ENCODE measurements around the gene HIP1. TPM values are rescaled to one million over a fixed set of nuclear protein-coding genes. Genes with fewer than 3 reads are reported as not detected.
A peak's percentile ranks its signal among the peaks of the same experiment; 100 is the strongest.

The HIP1 gene
- total RNA-seq, 1 donor from 2014 or later: 14.0 TPM

DNA sequence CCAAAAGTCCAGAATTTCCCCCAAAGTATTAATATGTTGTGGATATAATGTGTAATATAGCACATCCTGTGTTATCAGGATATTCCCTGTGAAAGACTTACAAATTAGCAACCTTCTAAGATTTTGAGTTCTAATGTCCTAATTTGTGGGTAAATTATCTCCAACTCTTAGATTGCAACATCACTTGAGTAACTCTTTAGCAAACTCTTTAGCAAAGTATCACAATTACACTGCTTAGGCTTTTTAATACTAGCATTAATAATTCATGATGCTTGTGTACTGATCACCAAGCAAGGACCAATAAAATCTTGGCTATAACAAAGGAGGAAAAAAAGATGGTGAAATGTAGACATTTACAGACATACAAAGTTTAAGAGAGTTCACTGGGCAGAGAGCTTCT lies 27.7 kb downstream of the HIP1 start:
- peaks cover 23% of the 10 kb centered on the region for H3K4me1 Mint-ChIP-seq (ENCODE audit: low read depth, unreplicated experiment)
- Histone ChIP-seq H3K79me2 (ENCODE audit: insufficient read depth, low read length) (no peaks in the 10 kb centered on the region), H3K9ac (ENCODE audit: low read length) (no peak overlapping the region), H3K9me3 (ENCODE audit: insufficient read depth, low read depth, low read length) (peaks cover 7% of the 10 kb centered on the region), H3K4me2 (ENCODE audit: low read length) (peak overlapping the region; percentile 42), H3K27me3 (ENCODE audit: insufficient read depth, low read length) (no peaks in the 10 kb centered on the region), H3K4me3 (ENCODE audit: insufficient read depth, low read depth, low read length) (no peak overlapping the region), H4K20me1 (ENCODE audit: insufficient read depth, low read length) (no peaks in the 10 kb centered on the region), H2AFZ (ENCODE audit: low read depth, low read length) (no peak overlapping the region), H3K36me3 (ENCODE audit: insufficient read depth, low read length) (no peaks in the 10 kb centered on the region), H3K4me1 (ENCODE audit: insufficient read depth, low read length) (peaks cover 19% of the 10 kb centered on the region), H3K27ac (ENCODE audit: low read depth, low read length) (peak overlapping the region; percentile 44)
- FAIRE-seq: peak; percentile 5
- no peaks in the 10 kb centered on the region for H3K27me3 Mint-ChIP-seq (ENCODE audit: low read depth, unreplicated experiment)
- no peak for DNase-seq (ENCODE audit: low read depth)
- peaks cover 12% of the 10 kb centered on the region for H3K9me3 Mint-ChIP-seq (ENCODE audit: unreplicated experiment)
- TF ChIP-seq, protein P1, sequence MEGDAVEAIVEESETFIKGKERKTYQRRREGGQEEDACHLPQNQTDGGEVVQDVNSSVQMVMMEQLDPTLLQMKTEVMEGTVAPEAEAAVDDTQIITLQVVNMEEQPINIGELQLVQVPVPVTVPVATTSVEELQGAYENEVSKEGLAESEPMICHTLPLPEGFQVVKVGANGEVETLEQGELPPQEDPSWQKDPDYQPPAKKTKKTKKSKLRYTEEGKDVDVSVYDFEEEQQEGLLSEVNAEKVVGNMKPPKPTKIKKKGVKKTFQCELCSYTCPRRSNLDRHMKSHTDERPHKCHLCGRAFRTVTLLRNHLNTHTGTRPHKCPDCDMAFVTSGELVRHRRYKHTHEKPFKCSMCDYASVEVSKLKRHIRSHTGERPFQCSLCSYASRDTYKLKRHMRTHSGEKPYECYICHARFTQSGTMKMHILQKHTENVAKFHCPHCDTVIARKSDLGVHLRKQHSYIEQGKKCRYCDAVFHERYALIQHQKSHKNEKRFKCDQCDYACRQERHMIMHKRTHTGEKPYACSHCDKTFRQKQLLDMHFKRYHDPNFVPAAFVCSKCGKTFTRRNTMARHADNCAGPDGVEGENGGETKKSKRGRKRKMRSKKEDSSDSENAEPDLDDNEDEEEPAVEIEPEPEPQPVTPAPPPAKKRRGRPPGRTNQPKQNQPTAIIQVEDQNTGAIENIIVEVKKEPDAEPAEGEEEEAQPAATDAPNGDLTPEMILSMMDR (IDR thresholded peaks at IDR 0.05; ENCODE audit: insufficient read depth, low read depth, low read length): no peak
- TF ChIP-seq EZH2 (IDR thresholded peaks at IDR 0.05; ENCODE audit: insufficient read depth, low read length): no peak
- peaks cover 5% of the 10 kb centered on the region for H3K36me3 Mint-ChIP-seq (ENCODE audit: low read depth, unreplicated experiment)
- peak overlapping the region; percentile 95 for H3K27ac Mint-ChIP-seq (ENCODE audit: unreplicated experiment)
- H3K4me3 Mint-ChIP-seq (ENCODE audit: unreplicated experiment): no peak overlapping the region

DNA sequence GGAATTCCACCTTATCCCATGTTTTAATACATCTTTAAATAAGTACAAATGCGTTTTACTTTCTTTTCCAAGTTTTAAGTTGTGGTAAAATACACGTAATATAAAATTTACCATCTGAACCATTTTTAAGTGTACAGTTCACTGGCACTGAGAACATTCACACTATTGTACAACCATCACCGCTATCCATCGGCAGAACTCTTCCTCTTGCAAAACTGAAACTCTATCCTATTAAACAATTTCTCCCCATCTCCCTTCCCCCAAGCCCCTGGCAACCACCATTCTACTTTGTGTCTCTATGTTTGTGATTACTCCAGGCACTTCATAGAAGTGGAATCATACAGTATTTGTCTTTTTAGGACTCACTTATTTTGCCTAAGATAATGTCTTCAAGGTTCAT lies 33.8 kb downstream of the HIP1 start:
- Histone ChIP-seq H3K4me1 (ENCODE audit: insufficient read depth, low read length) (no peaks in the 10 kb centered on the region), H2AFZ (ENCODE audit: low read depth, low read length) (no peak overlapping the region), H3K36me3 (ENCODE audit: insufficient read depth, low read length) (no peaks in the 10 kb centered on the region), H3K9me3 (ENCODE audit: insufficient read depth, low read depth, low read length) (peaks cover 7% of the 10 kb centered on the region), H3K4me2 (ENCODE audit: low read length) (no peak overlapping the region), H4K20me1 (ENCODE audit: insufficient read depth, low read length) (no peaks in the 10 kb centered on the region), H3K27ac (ENCODE audit: low read depth, low read length) (no peak overlapping the region), H3K4me3 (ENCODE audit: insufficient read depth, low read depth, low read length) (no peak overlapping the region), H3K9ac (ENCODE audit: low read length) (no peak overlapping the region), H3K79me2 (ENCODE audit: insufficient read depth, low read length) (no peaks in the 10 kb centered on the region), H3K27me3 (ENCODE audit: insufficient read depth, low read length) (no peaks in the 10 kb centered on the region)
- Mint-ChIP-seq H3K27ac (ENCODE audit: unreplicated experiment) (no peak overlapping the region), H3K9me3 (ENCODE audit: unreplicated experiment) (peaks cover 4% of the 10 kb centered on the region), H3K4me1 (ENCODE audit: low read depth, unreplicated experiment) (no peaks in the 10 kb centered on the region), H3K27me3 (ENCODE audit: low read depth, unreplicated experiment) (peaks cover 8% of the 10 kb centered on the region), H3K36me3 (ENCODE audit: low read depth, unreplicated experiment) (no peaks in the 10 kb centered on the region), H3K4me3 (ENCODE audit: unreplicated experiment) (no peak overlapping the region)
- DNase-seq (ENCODE audit: low read depth): no peak
- TF ChIP-seq EZH2 (IDR thresholded peaks at IDR 0.05; ENCODE audit: insufficient read depth, low read length): no peak
- TF ChIP-seq, protein P1 (IDR thresholded peaks at IDR 0.05; ENCODE audit: insufficient read depth, low read depth, low read length): no peak
- FAIRE-seq: no peak

DNA sequence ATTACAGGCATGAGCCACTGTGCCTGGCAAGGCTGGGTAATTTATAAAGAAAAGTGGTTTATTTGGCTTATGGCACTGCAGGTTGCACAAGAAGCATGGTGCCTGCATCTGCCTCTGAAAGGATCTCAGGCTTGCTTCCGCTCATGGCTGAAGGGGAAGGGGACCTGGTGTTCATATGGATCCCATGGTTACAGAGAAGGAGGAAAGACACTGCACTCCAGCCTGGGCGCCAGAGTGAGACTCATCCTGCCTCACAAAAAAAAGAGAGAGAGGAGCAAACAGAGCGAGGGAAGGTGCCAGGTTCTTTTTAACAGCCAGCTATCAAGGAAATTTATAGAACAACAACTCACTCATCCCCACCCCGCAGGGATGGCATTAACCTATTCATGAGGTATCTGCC lies 36.2 kb downstream of the HIP1 start:
- H3K4me1 Mint-ChIP-seq (ENCODE audit: low read depth, unreplicated experiment): no peaks in the 10 kb centered on the region
- H3K27me3 Mint-ChIP-seq (ENCODE audit: low read depth, unreplicated experiment): peaks cover 9% of the 10 kb centered on the region
- no peak overlapping the region for H3K4me3 Mint-ChIP-seq (ENCODE audit: unreplicated experiment)
- Histone ChIP-seq H2AFZ (ENCODE audit: low read depth, low read length) (no peak overlapping the region), H4K20me1 (ENCODE audit: insufficient read depth, low read length) (no peaks in the 10 kb centered on the region), H3K27me3 (ENCODE audit: insufficient read depth, low read length) (no peaks in the 10 kb centered on the region), H3K4me1 (ENCODE audit: insufficient read depth, low read length) (no peaks in the 10 kb centered on the region), H3K36me3 (ENCODE audit: insufficient read depth, low read length) (no peaks in the 10 kb centered on the region), H3K4me3 (ENCODE audit: insufficient read depth, low read depth, low read length) (no peak overlapping the region), H3K27ac (ENCODE audit: low read depth, low read length) (no peak overlapping the region), H3K4me2 (ENCODE audit: low read length) (no peak overlapping the region), H3K79me2 (ENCODE audit: insufficient read depth, low read length) (no peaks in the 10 kb centered on the region), H3K9ac (ENCODE audit: low read length) (no peak overlapping the region), H3K9me3 (ENCODE audit: insufficient read depth, low read depth, low read length) (no peaks in the 10 kb centered on the region)
- H3K36me3 Mint-ChIP-seq (ENCODE audit: low read depth, unreplicated experiment): no peaks in the 10 kb centered on the region
- DNase-seq (ENCODE audit: low read depth) (no peak), FAIRE-seq (no peak)
- no peak overlapping the region for H3K27ac Mint-ChIP-seq (ENCODE audit: unreplicated experiment)
- no peak for TF ChIP-seq EZH2 (IDR thresholded peaks at IDR 0.05; ENCODE audit: insufficient read depth, low read length)
- TF ChIP-seq, protein P1 (IDR thresholded peaks at IDR 0.05; ENCODE audit: insufficient read depth, low read depth, low read length): no peak
- H3K9me3 Mint-ChIP-seq (ENCODE audit: unreplicated experiment): no peaks in the 10 kb centered on the region

Data from astrocyte (in vitro differentiated cells and primary cell).